Common myeloid progenitor, CD34-positive (primary cell): ENCODE results near the gene NFIA.

ENCODE experiments used
- CTCF ChIA-PET: fragments of 350-600 bp; sonication (Branson Sonifier 250); formaldehyde crosslinking; loops from one replicate; lab custom pipeline; 2021; ENCODE audit warnings: antibody characterized with exemption; lab: Charles Lee
- POLR2A ChIA-PET: fragments of 350-600 bp; sonication (Branson Sonifier 250); formaldehyde crosslinking; loops from one replicate; lab custom pipeline; 2021; ENCODE audit warnings: antibody characterized with exemption; lab: Charles Lee
- DNase-seq, 3 donors: peaks; one replicate each; pipeline versions ENCODE4 v3.0.0 to v3.0.0-alpha.2; 2013
- H3K27ac ChIP-seq, 2 experiments: 1 replicate in 1 of 2; 2 replicates in 1 of 2; pipeline ENCODE4 v1.7.0; 2013; ENCODE audit warnings: inconsistent platforms in 2 of 2, low read length in 2 of 2, mild to moderate bottlenecking in 2 of 2, low read depth in 1 of 2, moderate library complexity in 1 of 2; ENCODE audit not compliant: severe bottlenecking in 2 of 2, insufficient read depth in 1 of 2, poor library complexity in 1 of 2
- H3K27me3 ChIP-seq, 5 experiments: replicated peaks in 2 of 5; 1 replicate in 3 of 5; 2 replicates in 2 of 5; pipeline versions ENCODE4 v1.6.1 to v1.7.0; 2013; ENCODE audit warnings: low read length in 4 of 5, mild to moderate bottlenecking in 2 of 5, moderate library complexity in 2 of 5, inconsistent platforms in 1 of 5; ENCODE audit not compliant: insufficient read depth in 5 of 5, control insufficient read depth in 4 of 5
- H3K36me3 ChIP-seq, 4 experiments: 1 replicate in 2 of 4; 2 replicates in 2 of 4; pipeline versions ENCODE4 v1.6.1 to v1.7.0; 2013; ENCODE audit warnings: low read length in 3 of 4, control low read depth in 1 of 4, mild to moderate bottlenecking in 1 of 4; ENCODE audit not compliant: control insufficient read depth in 4 of 4, insufficient read depth in 4 of 4
- H3K4me1 ChIP-seq, 4 experiments: 1 replicate in 3 of 4; 2 replicates in 1 of 4; pipeline versions ENCODE4 v1.6.1 to v1.7.1; 2013; ENCODE audit warnings: low read length in 3 of 4, mild to moderate bottlenecking in 3 of 4, control low read depth in 1 of 4, inconsistent platforms in 1 of 4, moderate library complexity in 1 of 4; ENCODE audit not compliant: control insufficient read depth in 4 of 4, insufficient read depth in 4 of 4; ENCODE audit errors: control extremely low read depth in 1 of 4
- H3K4me3 ChIP-seq, 7 experiments: 1 replicate in 4 of 7; 2 replicates in 3 of 7; pipeline versions ENCODE4 v1.5.1 to v1.7.0; 2013; ENCODE audit warnings: mild to moderate bottlenecking in 7 of 7, low read length in 6 of 7, moderate library complexity in 6 of 7, inconsistent platforms in 2 of 7, low read depth in 2 of 7, control low read depth in 1 of 7; ENCODE audit not compliant: insufficient read depth in 4 of 7, control insufficient read depth in 1 of 7; ENCODE audit errors: extremely low read depth in 1 of 7
- H3K9me3 ChIP-seq, 5 experiments: 1 replicate in 4 of 5; 2 replicates in 1 of 5; pipeline versions ENCODE4 v1.6.1 to v1.7.1; 2013; ENCODE audit warnings: low read length in 4 of 5, mild to moderate bottlenecking in 2 of 5, inconsistent platforms in 1 of 5, low read depth in 1 of 5, moderate library complexity in 1 of 5; ENCODE audit not compliant: control insufficient read depth in 4 of 5, insufficient read depth in 2 of 5; ENCODE audit errors: control extremely low read depth in 1 of 5
- WGBS: methylation state at CpG from one replicate; pipeline ENCODE4 v1.1.5; 2013; ENCODE audit not compliant: insufficient coverage; 5-methylcytosine and 5-hydroxymethylcytosine counted together

The NFIA gene

GRCh38 chr1:61368876-61369275 lies 286.5 kb downstream of the NFIA start:
- H3K36me3 ChIP-seq = peaks cover 0 to 5% (median 0%) of the 10 kb centered on the region in 4 experiments
- no peak overlapping the region for H3K4me3 ChIP-seq
- no peaks in the 10 kb centered on the region for H3K4me1 ChIP-seq
- 98% methylated on average over 6 of the region's 6 CpGs for WGBS
- H3K27ac ChIP-seq = no peak overlapping the region
- ChIA-PET CTCF (no interaction called here), POLR2A (no interaction called here)
- no peaks in the 10 kb centered on the region for H3K9me3 ChIP-seq
- DNase-seq = no peak
- H3K27me3 ChIP-seq = no peaks in the 10 kb centered on the region

DNA sequence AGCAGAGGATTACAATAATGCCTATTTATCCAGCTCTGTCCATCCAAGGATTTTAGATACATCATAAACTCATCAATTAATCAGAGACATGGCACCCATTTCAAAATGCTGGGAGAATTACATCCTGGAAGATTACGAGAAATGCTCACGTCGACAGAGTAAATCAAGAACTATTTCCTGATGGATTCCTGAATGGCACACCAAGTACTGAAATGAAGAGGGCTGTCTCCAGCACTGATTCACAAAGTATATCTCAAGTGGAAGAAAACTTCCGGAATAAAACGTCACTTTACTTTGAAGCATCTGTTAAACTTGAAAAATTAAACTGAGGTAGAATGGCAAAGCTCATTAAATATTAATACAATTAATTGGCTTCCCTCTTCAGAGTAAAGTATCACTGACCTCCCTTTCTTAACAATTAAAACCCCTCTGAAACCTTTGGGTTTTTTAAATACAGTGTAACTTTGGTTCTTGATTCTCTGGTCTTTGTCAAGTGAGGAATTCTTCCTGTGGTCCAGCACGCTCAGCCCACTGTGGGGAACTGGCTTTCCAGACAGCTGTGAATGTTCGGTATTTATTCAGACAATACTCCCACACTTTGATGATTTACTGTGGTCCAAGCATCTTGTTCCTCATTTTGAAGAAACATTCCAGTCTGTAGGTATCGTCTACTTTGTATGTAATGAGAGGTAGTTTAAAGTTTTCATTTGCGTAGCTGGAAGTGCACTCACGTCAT lies 288.0 kb downstream of the NFIA start:
- Histone ChIP-seq H3K27me3 (no peaks in the 10 kb centered on the region), H3K4me1 (no peaks in the 10 kb centered on the region), H3K27ac (no peak overlapping the region), H3K36me3 (peaks cover 0 to 5% (median 0%) of the 10 kb centered on the region in 4 experiments), H3K9me3 (no peaks in the 10 kb centered on the region), H3K4me3 (no peak overlapping the region)
- POLR2A ChIA-PET = no interaction called here
- DNase-seq = no peak
- CTCF ChIA-PET = no interaction called here
- 95% methylated on average over 4 of the region's 10 CpGs for WGBS

GRCh38 chr1:61370913-61371279 lies 288.5 kb downstream of the NFIA start:
- ChIA-PET CTCF (no interaction called here), POLR2A (no interaction called here)
- Histone ChIP-seq H3K4me1 (no peaks in the 10 kb centered on the region), H3K27ac (no peak overlapping the region), H3K9me3 (no peaks in the 10 kb centered on the region), H3K27me3 (no peaks in the 10 kb centered on the region), H3K36me3 (peaks cover 0 to 3% (median 0%) of the 10 kb centered on the region in 4 experiments), H3K4me3 (no peak overlapping the region)
- no peak for DNase-seq
- WGBS = 100% methylated on average over 1 of the region's 2 CpGs

DNA sequence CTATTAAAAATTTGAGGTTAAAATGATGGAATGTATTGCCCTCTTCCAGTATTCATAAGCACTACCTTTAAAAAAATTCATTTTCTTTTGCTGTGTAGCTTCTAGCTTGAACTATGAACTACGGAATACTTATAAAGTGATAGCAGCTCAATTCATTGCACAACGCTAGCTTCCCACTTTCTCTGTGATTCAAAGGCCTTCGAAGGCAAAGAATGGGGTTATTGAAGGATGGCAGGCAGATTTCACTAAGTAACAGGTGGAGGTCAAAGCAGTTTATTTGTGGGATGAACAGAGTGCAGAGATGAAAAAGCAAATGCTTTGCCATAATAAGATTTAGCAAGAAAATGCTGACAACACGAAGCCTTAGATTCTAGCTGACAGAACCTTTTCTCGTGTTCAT lies 290.6 kb downstream of the NFIA start:
- Histone ChIP-seq H3K9me3 (no peaks in the 10 kb centered on the region), H3K4me3 (no peak overlapping the region), H3K27me3 (no peaks in the 10 kb centered on the region), H3K36me3 (peaks cover 0 to 3% (median 0%) of the 10 kb centered on the region in 4 experiments), H3K4me1 (no peaks in the 10 kb centered on the region), H3K27ac (no peak overlapping the region)
- CTCF ChIA-PET = interaction anchor here (0.6 to 1.5 kb wide), 3 partner anchors 12 to 102 kb away, joined by 3 to 4 read pairs (median 4); no protein-coding TSS in a partner anchor
- DNase-seq = no peak
- 96% methylated on average over 5 of the region's 5 CpGs for WGBS
- POLR2A ChIA-PET = no interaction called here

- Histone ChIP-seq H3K36me3 (peaks cover 0 to 5% (median 0%) of the 10 kb centered on the region in 4 experiments), H3K4me3 (no peak overlapping the region), H3K27me3 (no peaks in the 10 kb centered on the region), H3K9me3 (no peaks in the 10 kb centered on the region), H3K4me1 (no peaks in the 10 kb centered on the region), H3K27ac (no peak overlapping the region)
- no peak for DNase-seq
- 100% methylated on average over 1 of the region's 1 CpG for WGBS
- CTCF ChIA-PET = interaction anchor here (0.8 kb wide), 1 partner anchor 82 kb away, joined by 3 read pairs; no protein-coding TSS in a partner anchor
- POLR2A ChIA-PET = no interaction called here
Observed at GRCh38 chr1:61374156-61374555, 291.8 kb downstream of the NFIA start.

- DNase-seq = no peak
- CTCF ChIA-PET = no interaction called here
- WGBS = 98% methylated on average over 3 of the region's 3 CpGs
- Histone ChIP-seq H3K36me3 (peaks cover 0 to 5% (median 0%) of the 10 kb centered on the region in 4 experiments), H3K4me1 (no peaks in the 10 kb centered on the region), H3K27ac (no peak overlapping the region), H3K27me3 (no peaks in the 10 kb centered on the region), H3K4me3 (no peak overlapping the region), H3K9me3 (no peaks in the 10 kb centered on the region)
- POLR2A ChIA-PET = no interaction called here
Observed at GRCh38 chr1:61375082-61375880, 292.9 kb downstream of the NFIA start.

DNA sequence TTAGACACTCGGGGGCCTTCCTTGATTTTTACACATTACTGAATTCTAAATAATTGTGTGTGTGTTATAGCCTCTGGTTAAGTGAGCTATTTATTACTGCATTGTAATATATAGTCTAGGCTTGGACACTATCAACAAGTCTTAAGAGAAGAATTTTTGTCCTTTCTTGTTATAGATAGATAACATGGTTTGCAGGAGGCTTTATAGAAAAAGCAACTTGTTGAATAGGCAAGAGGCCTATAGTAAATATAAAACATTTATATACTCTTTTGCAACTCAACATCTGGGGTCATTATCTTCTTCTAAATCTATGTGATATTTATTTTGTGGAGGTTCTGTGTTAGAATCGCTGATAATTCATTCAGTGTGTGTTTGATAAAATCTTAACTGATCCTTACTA lies 293.8 kb downstream of the NFIA start:
- Histone ChIP-seq H3K4me3 (no peak overlapping the region), H3K4me1 (no peaks in the 10 kb centered on the region), H3K27ac (no peak overlapping the region), H3K9me3 (no peaks in the 10 kb centered on the region), H3K27me3 (no peaks in the 10 kb centered on the region), H3K36me3 (peaks cover 0 to 5% (median 0%) of the 10 kb centered on the region in 4 experiments)
- POLR2A ChIA-PET = no interaction called here
- no peak for DNase-seq
- no CpG with 5 or more reads among the region's 2 CpGs for WGBS
- CTCF ChIA-PET = interaction anchor here (0.7 kb wide), 1 partner anchor 360 kb away, joined by 3 read pairs; no protein-coding TSS in a partner anchor
